Naive thymus-derived CD8-positive, alpha-beta T cell (primary cell): ENCODE data around the gene MNX1. TPM values are rescaled to one million over a fixed set of nuclear protein-coding genes. Genes with fewer than 3 reads are reported as not detected.

Source experiments
- ATAC-seq, 2 donors: fragments of 150-1000 bp; cut with Tn5 transposase in 1 of 2; sonication (Bioruptor Pico), chemical (Tn5 transposase) in 1 of 2; 1 replicate in 1 of 2; 2 replicates in 1 of 2; pipeline ENCODE4 v1.10.0; 2021; ENCODE audit warnings: mild to moderate bottlenecking in 2 of 2, moderate library complexity in 2 of 2
- POLR2A ChIA-PET: fragments of 350-600 bp; sonication (Branson Sonifier 250); formaldehyde crosslinking; loops from one replicate; lab custom pipeline; 2021; ENCODE audit warnings: antibody characterized with exemption; lab: Charles Lee
- DNase-seq, 10 donors: peaks; one replicate each; pipeline versions ENCODE4 v3.0.0 to v3.0.0-alpha.2; 2020 to 2022
- H3K27ac Mint-ChIP-seq, 10 donors: one replicate each; pipeline ENCODE4 v1.8.0; 2020 to 2022; ENCODE audit warnings: mild to moderate bottlenecking in 10 of 10, mixed read lengths in 10 of 10, moderate library complexity in 4 of 10, inconsistent platforms in 1 of 10
- H3K27me3 Mint-ChIP-seq, 5 donors: one replicate each; pipeline ENCODE4 v1.8.0; 2021 to 2022; ENCODE audit warnings: mixed read lengths in 5 of 5
- H3K36me3 Mint-ChIP-seq, 3 donors: one replicate each; pipeline ENCODE4 v1.8.0; 2020 to 2022; ENCODE audit warnings: mixed read lengths in 3 of 3, mild to moderate bottlenecking in 2 of 3, inconsistent platforms in 1 of 3
- H3K4me1 Mint-ChIP-seq, 4 donors: one replicate each; pipeline ENCODE4 v1.8.0; 2021 to 2022; ENCODE audit warnings: mixed read lengths in 4 of 4
- H3K4me3 Mint-ChIP-seq, 10 donors: one replicate each; pipeline ENCODE4 v1.8.0; 2020 to 2022; ENCODE audit warnings: mild to moderate bottlenecking in 10 of 10, mixed read lengths in 10 of 10, moderate library complexity in 6 of 10, inconsistent platforms in 1 of 10
- H3K9me3 Mint-ChIP-seq, 9 donors: one replicate each; pipeline ENCODE4 v1.8.0; 2020 to 2022; ENCODE audit warnings: mixed read lengths in 9 of 9, mild to moderate bottlenecking in 3 of 9, inconsistent platforms in 1 of 9, moderate library complexity in 1 of 9
- polyA plus RNA-seq, 3 donors: library from polyadenylated mRNA; unstranded; fragments of 300-500 nt; fragmentation: Illumina TruSeq; gene quantifications; one replicate each; pipeline ENCODE4 v1.2.3, GENCODE V29; 2021
- total RNA-seq, 8 experiments: library from RNA in 2 of 8; stranded (reverse) in 2 of 8; gene quantifications; one replicate each; pipeline ENCODE4 v1.2.3 and lab custom pipeline; 2021 to 2026

Gene MNX1
- total and polyA plus RNA-seq, 5 experiments from 2014 or later: not detected

GRCh38 chr7:157027568-157028198 is 17.2 kb upstream of the MNX1 start:
- no peaks in the 10 kb centered on the region for H3K36me3 Mint-ChIP-seq

GRCh38 chr7:157024716-157025115 is 14.3 kb upstream of the MNX1 start:
- H3K27me3 Mint-ChIP-seq: peaks cover 62 to 89% (median 73%) of the 10 kb centered on the region in 5 donors
- no peak overlapping the region for H3K4me3 Mint-ChIP-seq
- ATAC-seq (no peak), DNase-seq (no peak)
- H3K9me3 Mint-ChIP-seq: peaks cover 0 to 6% (median 0%) of the 10 kb centered on the region in 9 donors
- peaks cover 4 to 11% (median 8%) of the 10 kb centered on the region in 4 donors for H3K4me1 Mint-ChIP-seq
- POLR2A ChIA-PET: no interaction called here
- H3K27ac Mint-ChIP-seq: no peak overlapping the region
- no peaks in the 10 kb centered on the region for H3K36me3 Mint-ChIP-seq

More at GRCh38 chr7:157027568-157028198, 17.2 kb upstream of the MNX1 start:
- POLR2A ChIA-PET: no interaction called here
- Mint-ChIP-seq H3K4me3 (no peak overlapping the region), H3K27me3 (peaks cover 62 to 90% (median 70%) of the 10 kb centered on the region in 5 donors), H3K9me3 (peaks cover 0 to 6% (median 0%) of the 10 kb centered on the region in 9 donors), H3K4me1 (peaks cover 0 to 4% (median 3%) of the 10 kb centered on the region in 4 donors), H3K27ac (peak overlapping the region in 1 of 10 donors; percentile 49)
- ATAC-seq: no peak
- no peak for DNase-seq

- DNase-seq (no peak), ATAC-seq (no peak)
- Mint-ChIP-seq H3K4me1 (peaks cover 7 to 18% (median 12%) of the 10 kb centered on the region in 4 donors), H3K27ac (no peak overlapping the region), H3K4me3 (no peak overlapping the region), H3K27me3 (peaks cover 58 to 86% (median 73%) of the 10 kb centered on the region in 5 donors), H3K36me3 (no peaks in the 10 kb centered on the region), H3K9me3 (peaks cover 0 to 6% (median 0%) of the 10 kb centered on the region in 9 donors)
- POLR2A ChIA-PET: no interaction called here
Measured at GRCh38 chr7:157023589-157023905, 13.1 kb upstream of the MNX1 start.

- Mint-ChIP-seq H3K27ac (no peak overlapping the region), H3K27me3 (peaks cover 56 to 82% (median 72%) of the 10 kb centered on the region in 5 donors), H3K4me3 (peak overlapping the region in 4 of 10 donors; percentile 3 to 45 (median 43)), H3K9me3 (peaks cover 0 to 6% (median 0%) of the 10 kb centered on the region in 9 donors), H3K36me3 (no peaks in the 10 kb centered on the region), H3K4me1 (peaks cover 7 to 20% (median 14%) of the 10 kb centered on the region in 4 donors)
- DNase-seq (no peak), ATAC-seq (no peak)
- POLR2A ChIA-PET: no interaction called here
Measured at GRCh38 chr7:157022681-157023588, 12.5 kb upstream of the MNX1 start.

- Mint-ChIP-seq H3K27ac (no peak overlapping the region), H3K4me1 (peaks cover 7 to 20% (median 16%) of the 10 kb centered on the region in 4 donors), H3K4me3 (peak overlapping the region in 3 of 10 donors; percentile 10 to 45 (median 14)), H3K9me3 (peaks cover 0 to 6% (median 0%) of the 10 kb centered on the region in 9 donors), H3K36me3 (no peaks in the 10 kb centered on the region), H3K27me3 (peaks cover 53 to 80% (median 72%) of the 10 kb centered on the region in 5 donors)
- POLR2A ChIA-PET: no interaction called here
- DNase-seq: no peak
- no peak for ATAC-seq
Measured at GRCh38 chr7:157021871-157022680, 11.6 kb upstream of the MNX1 start.

- Mint-ChIP-seq H3K4me1 (peaks cover 12 to 28% (median 21%) of the 10 kb centered on the region in 4 donors), H3K9me3 (peaks cover 0 to 6% (median 0%) of the 10 kb centered on the region in 9 donors), H3K27ac (no peak overlapping the region), H3K36me3 (no peaks in the 10 kb centered on the region), H3K4me3 (peak overlapping the region in 3 of 10 donors; percentile 10 to 26 (median 20)), H3K27me3 (peaks cover 48 to 80% (median 69%) of the 10 kb centered on the region in 5 donors)
- no peak for DNase-seq
- POLR2A ChIA-PET: no interaction called here
- no peak for ATAC-seq
Measured at GRCh38 chr7:157021071-157021870, 10.8 kb upstream of the MNX1 start.

- Mint-ChIP-seq H3K27ac (no peak overlapping the region), H3K36me3 (no peaks in the 10 kb centered on the region), H3K4me1 (peaks cover 12 to 32% (median 24%) of the 10 kb centered on the region in 4 donors), H3K4me3 (peak overlapping the region in 4 of 10 donors; percentile 29 to 52 (median 39)), H3K27me3 (peaks cover 46 to 80% (median 69%) of the 10 kb centered on the region in 5 donors), H3K9me3 (peaks cover 0 to 6% (median 0%) of the 10 kb centered on the region in 9 donors)
- POLR2A ChIA-PET: no interaction called here
- peak in 1 of 2 donors; percentile 51 for ATAC-seq
- DNase-seq: no peak
Measured at GRCh38 chr7:157020514-157021070, 10.1 kb upstream of the MNX1 start.

- peaks cover 40 to 80% (median 63%) of the 10 kb centered on the region in 5 donors for H3K27me3 Mint-ChIP-seq
- POLR2A ChIA-PET: no interaction called here
Measured at GRCh38 chr7:157019718-157020451, 9.4 kb upstream of the MNX1 start.

GRCh38 chr7:157018997-157019608 is 8.6 kb upstream of the MNX1 start:
- H3K4me3 Mint-ChIP-seq: peak overlapping the region; percentile 60 to 82 (median 76)

More at GRCh38 chr7:157019718-157020451, 9.4 kb upstream of the MNX1 start:
- DNase-seq (no peak), ATAC-seq (no peak)
- Mint-ChIP-seq H3K9me3 (peaks cover 0 to 4% (median 0%) of the 10 kb centered on the region in 9 donors), H3K36me3 (no peaks in the 10 kb centered on the region), H3K4me3 (peak overlapping the region in 6 of 10 donors; percentile 32 to 81 (median 50)), H3K27ac (no peak overlapping the region), H3K4me1 (peaks cover 12 to 32% (median 24%) of the 10 kb centered on the region in 4 donors)

GRCh38 chr7:157018328-157018996 is 8.0 kb upstream of the MNX1 start:
- no peak overlapping the region for H3K27ac Mint-ChIP-seq
- peaks cover 12 to 32% (median 24%) of the 10 kb centered on the region in 4 donors for H3K4me1 Mint-ChIP-seq
- H3K36me3 Mint-ChIP-seq: no peaks in the 10 kb centered on the region
- DNase-seq: no peak
- H3K4me3 Mint-ChIP-seq: peak overlapping the region; percentile 41 to 82 (median 68)
- H3K9me3 Mint-ChIP-seq: peaks cover 0 to 2% (median 0%) of the 10 kb centered on the region in 9 donors
- H3K27me3 Mint-ChIP-seq: peaks cover 38 to 80% (median 64%) of the 10 kb centered on the region in 5 donors
- ATAC-seq: no peak
- POLR2A ChIA-PET: no interaction called here

More at GRCh38 chr7:157018997-157019608, 8.6 kb upstream of the MNX1 start:
- POLR2A ChIA-PET: no interaction called here
- Mint-ChIP-seq H3K4me1 (peaks cover 12 to 32% (median 24%) of the 10 kb centered on the region in 4 donors), H3K36me3 (no peaks in the 10 kb centered on the region), H3K9me3 (peaks cover 0 to 2% (median 0%) of the 10 kb centered on the region in 9 donors), H3K27me3 (peaks cover 39 to 80% (median 63%) of the 10 kb centered on the region in 5 donors), H3K27ac (no peak overlapping the region)
- ATAC-seq: peak; percentile 20 to 43
- DNase-seq: no peak
